ENCODE data around the gene PTF1A.
A peak's percentile ranks its signal among the peaks of the same experiment; 100 is the strongest.

PTF1A gene

DNA sequence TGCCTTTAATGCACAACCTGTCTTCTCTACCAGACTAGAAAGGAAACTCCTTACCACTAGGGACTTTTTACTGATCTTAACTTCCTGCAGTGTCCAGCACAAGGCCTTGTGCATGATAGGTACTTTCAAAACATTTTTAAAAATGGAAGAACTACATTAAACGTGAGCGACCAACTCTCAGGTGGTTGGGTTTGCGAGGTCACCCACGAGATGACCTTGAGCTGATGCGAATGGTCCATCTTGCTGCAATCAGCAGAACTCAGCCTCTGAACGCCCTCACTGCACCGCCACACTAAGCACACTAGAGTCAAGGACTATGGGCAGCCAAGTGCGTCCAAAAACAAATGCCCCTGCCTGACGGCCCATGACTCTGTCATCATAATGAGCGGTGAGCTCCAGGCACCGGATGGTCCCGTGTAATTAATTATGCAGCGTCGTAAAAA, 34.9 kb upstream of the PTF1A start:
- Histone ChIP-seq H3K4me3 (ENCODE audit: insufficient read depth, low read length, poor library complexity, severe bottlenecking) (no peak overlapping the region), H3K9me2 (replicated peaks; ENCODE audit: insufficient read depth, low read length) (no peaks in the 10 kb centered on the region), H2AFZ (ENCODE audit: low read depth, low read length, severe bottlenecking) (no peak overlapping the region), H3F3A (ENCODE audit: insufficient read depth) (no peaks in the 10 kb centered on the region), H3K36me3 (ENCODE audit: low read length) (no peaks in the 10 kb centered on the region), H3K9ac (ENCODE audit: low read length) (no peak overlapping the region), H3K79me2 (ENCODE audit: insufficient read depth, low read length) (no peaks in the 10 kb centered on the region), H3K27me3 (ENCODE audit: low read length) (no peaks in the 10 kb centered on the region), H3K27ac (ENCODE audit: low read depth, low read length) (no peak overlapping the region), H3K4me2 (ENCODE audit: low read depth, low read length, poor library complexity, severe bottlenecking) (no peak overlapping the region), H4K20me1 (ENCODE audit: low read depth, low read length) (no peaks in the 10 kb centered on the region), H3K9me3 (ENCODE audit: insufficient read depth, low read length) (no peaks in the 10 kb centered on the region)
- TF ChIP-seq EZH2phosphoT487 (conservative IDR thresholded peaks at IDR 0.05; ENCODE audit: low read length) (no peak), CTCF (IDR thresholded peaks at IDR 0.05; ENCODE audit: insufficient read depth, low read length, poor library complexity, severe bottlenecking) (no peak)

DNA sequence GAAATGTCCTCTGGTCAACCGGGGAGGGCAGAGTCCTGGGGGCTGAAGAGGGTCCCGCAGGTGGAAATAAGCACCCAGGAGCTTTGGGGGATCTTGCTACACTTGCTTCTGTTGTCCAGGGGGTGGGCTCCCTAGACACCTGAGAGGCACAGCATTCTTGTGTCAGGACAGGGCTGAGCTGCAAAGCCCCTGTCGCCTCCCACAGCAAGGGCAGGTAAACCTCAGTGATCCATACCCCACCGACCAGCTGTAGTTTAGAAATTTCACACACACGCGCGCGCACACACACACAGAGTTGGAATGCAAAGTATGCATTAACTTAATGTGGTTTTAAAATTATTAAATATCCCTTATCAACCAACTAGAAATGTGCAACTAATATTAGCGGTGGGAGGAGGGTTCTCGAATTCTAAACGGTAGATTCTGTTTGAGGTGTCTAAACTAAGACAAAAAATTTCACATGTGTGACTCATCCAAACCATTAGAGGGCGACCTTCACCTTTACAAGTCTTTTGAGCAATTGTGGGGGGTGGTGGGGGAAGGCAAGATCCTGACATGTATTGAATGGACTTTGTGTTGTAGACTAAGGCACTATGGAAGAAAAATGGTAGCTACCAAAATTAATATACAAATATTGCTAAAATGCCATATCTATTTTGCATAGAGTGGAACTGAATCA, 34.3 kb upstream of the PTF1A start:
- Histone ChIP-seq H3K27ac (ENCODE audit: low read depth, low read length) (no peak overlapping the region), H3K4me3 (ENCODE audit: insufficient read depth, low read length, poor library complexity, severe bottlenecking) (no peak overlapping the region), H2AFZ (ENCODE audit: low read depth, low read length, severe bottlenecking) (no peak overlapping the region), H3K9ac (ENCODE audit: low read length) (no peak overlapping the region), H3K9me3 (ENCODE audit: insufficient read depth, low read length) (no peaks in the 10 kb centered on the region), H3K36me3 (ENCODE audit: low read length) (no peaks in the 10 kb centered on the region), H3K27me3 (ENCODE audit: low read length) (no peaks in the 10 kb centered on the region), H3K9me2 (replicated peaks; ENCODE audit: insufficient read depth, low read length) (no peaks in the 10 kb centered on the region), H3K79me2 (ENCODE audit: insufficient read depth, low read length) (no peaks in the 10 kb centered on the region), H3K4me2 (ENCODE audit: low read depth, low read length, poor library complexity, severe bottlenecking) (no peak overlapping the region), H4K20me1 (ENCODE audit: low read depth, low read length) (no peaks in the 10 kb centered on the region), H3F3A (ENCODE audit: insufficient read depth) (no peaks in the 10 kb centered on the region)
- no peak for TF ChIP-seq CTCF (IDR thresholded peaks at IDR 0.05; ENCODE audit: insufficient read depth, low read length, poor library complexity, severe bottlenecking)
- no peak for TF ChIP-seq EZH2phosphoT487 (conservative IDR thresholded peaks at IDR 0.05; ENCODE audit: low read length)

DNA sequence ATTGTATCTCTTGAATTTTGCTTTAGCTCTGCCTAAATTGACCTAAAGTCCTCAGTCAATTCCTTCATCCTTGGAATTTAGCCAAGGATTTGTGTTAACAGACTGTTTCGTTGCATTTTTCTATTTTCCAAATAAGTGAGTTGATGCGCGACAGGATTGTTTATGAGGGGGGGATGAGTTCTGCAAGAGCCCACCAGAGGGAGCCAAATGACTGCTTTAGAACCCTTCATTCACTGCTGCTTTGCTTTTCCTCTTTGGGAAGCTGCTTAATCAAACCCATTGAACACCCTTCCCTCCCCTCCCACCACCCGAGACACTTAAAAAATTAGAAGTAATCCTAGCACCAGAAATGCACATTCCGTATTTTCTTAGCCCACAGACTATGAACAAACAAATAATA, 33.7 kb upstream of the PTF1A start:
- no peak overlapping the region for H3K9ac ChIP-seq (ENCODE audit: low read length)
- no peak overlapping the region for H3K27ac ChIP-seq (ENCODE audit: low read depth, low read length)
- no peaks in the 10 kb centered on the region for H3K36me3 ChIP-seq (ENCODE audit: low read length)
- no peak overlapping the region for H3K4me2 ChIP-seq (ENCODE audit: low read depth, low read length, poor library complexity, severe bottlenecking)
- no peaks in the 10 kb centered on the region for H3K79me2 ChIP-seq (ENCODE audit: insufficient read depth, low read length)
- no peak overlapping the region for H2AFZ ChIP-seq (ENCODE audit: low read depth, low read length, severe bottlenecking)
- no peaks in the 10 kb centered on the region for H3K27me3 ChIP-seq (ENCODE audit: low read length)
- H3K4me3 ChIP-seq (ENCODE audit: insufficient read depth, low read length, poor library complexity, severe bottlenecking), result no peak overlapping the region
- no peaks in the 10 kb centered on the region for H3F3A ChIP-seq (ENCODE audit: insufficient read depth)
- TF ChIP-seq EZH2phosphoT487 (conservative IDR thresholded peaks at IDR 0.05; ENCODE audit: low read length), result no peak
- TF ChIP-seq CTCF (IDR thresholded peaks at IDR 0.05; ENCODE audit: insufficient read depth, low read length, poor library complexity, severe bottlenecking), result peak; percentile 86
- H3K9me3 ChIP-seq (ENCODE audit: insufficient read depth, low read length), result no peaks in the 10 kb centered on the region
- H3K9me2 ChIP-seq (replicated peaks; ENCODE audit: insufficient read depth, low read length), result no peaks in the 10 kb centered on the region
- H4K20me1 ChIP-seq (ENCODE audit: low read depth, low read length), result no peaks in the 10 kb centered on the region

All from SU-DHL-6 (cell line).